Heart left ventricle (tissue), 16 donors: Measurements from ENCODE around the gene MEGF11. TPM values are rescaled to one million over a fixed set of nuclear protein-coding genes. Genes with fewer than 3 reads are reported as not detected.

ENCODE experiments used
- ATAC-seq, 4 donors: fragments of 200-7000 bp; cut with Tn5 transposase; one replicate each; pipeline ENCODE4 v1.9.1; 2020 to 2022; ENCODE audit warnings: moderate library complexity in 4 of 4, mild to moderate bottlenecking in 3 of 4, moderate number of reproducible peaks in 1 of 4
- DNase-seq, 5 donors: peaks; one replicate each; pipeline ENCODE4 v3.0.0-alpha.2; 2020
- H3K27ac ChIP-seq, 12 donors: fragments of 200-600 bp; sonication (generic) in 4 of 12; one replicate each; pipeline versions ENCODE4 v1.5.0 to v1.8.0; 2016 to 2022; ENCODE audit warnings: mild to moderate bottlenecking in 2 of 12
- H3K27me3 ChIP-seq, 9 donors: fragments of 200-600 bp; sonication (generic) in 2 of 9; one replicate each; pipeline versions ENCODE4 v1.5.1 to v1.8.0; 2016 to 2022; ENCODE audit warnings: mild to moderate bottlenecking in 3 of 9
- H3K36me3 ChIP-seq, 9 donors: fragments of 200-600 bp; sonication (generic) in 2 of 9; one replicate each; pipeline versions ENCODE4 v1.5.0 to v1.8.0; 2018 to 2022; ENCODE audit warnings: mild to moderate bottlenecking in 2 of 9
- H3K4me1 ChIP-seq, 12 donors: fragments of 200-600 bp; sonication (generic) in 4 of 12; one replicate each; pipeline versions ENCODE4 v1.5.0 to v1.8.0; 2016 to 2022; ENCODE audit warnings: mild to moderate bottlenecking in 3 of 12
- H3K4me3 ChIP-seq, 12 donors: fragments of 200-600 bp; sonication (generic) in 4 of 12; one replicate each; pipeline versions ENCODE4 v1.5.0 to v1.8.0; 2017 to 2022; ENCODE audit warnings: mild to moderate bottlenecking in 9 of 12, moderate library complexity in 4 of 12
- H3K9me3 ChIP-seq, 12 donors: fragments of 200-600 bp; sonication (generic) in 4 of 12; one replicate each; pipeline versions ENCODE4 v1.5.0 to v1.8.0; 2016 to 2022; ENCODE audit warnings: mild to moderate bottlenecking in 1 of 12
- POLR2A ChIP-seq, 2 donors: fragments of 450-650 bp; IDR thresholded peaks; one replicate each; pipeline ENCODE4 v1.6.1; 2017; ENCODE audit warnings: antibody characterized with exemption in 2 of 2, mild to moderate bottlenecking in 2 of 2, moderate library complexity in 2 of 2
- WGBS, 4 donors: extraction: QIAGEN DNeasy Blood & Tissue Kit in 2 of 4; methylation state at CpG; one replicate each; pipeline versions ENCODE4 v1.1.5 to v1.1.7; 2013 to 2018; 5-methylcytosine and 5-hydroxymethylcytosine counted together
- intact Hi-C, 10 donors: fragments of 100-400 bp; cut with DNase I; formaldehyde crosslinking; loops; one replicate each; pipeline versions ENCODE4 v1.11.1 to v1.14.2; 2022
- polyA plus RNA-seq, 2 donors: library from polyadenylated mRNA; stranded (reverse); fragments of 200-250 nt; gene quantifications; one replicate each; pipeline ENCODE4 v1.2.3, GENCODE V29; 2013
- total RNA-seq, 9 donors: library from RNA; depleted of rRNA in 2 of 9; stranded (reverse); fragments of >200 nt in 2 of 9; fragmentation: NEBNext Ultra II Directional in 3 of 9; extraction: Animal tissue kit (Norgen Biotek cat#: 25700) in 3 of 9; gene quantifications; one replicate each; pipeline versions ENCODE4 v1.1.0 to v1.2.4, GENCODE V29; 2016 to 2023
- TF ChIP-seq, protein P1 (sequence below), 12 donors: fragments of 200-600 bp; sonication (generic) in 4 of 12; IDR thresholded peaks; one replicate each; pipeline versions ENCODE4 v1.5.0 to v1.8.0; 2018 to 2022; ENCODE audit warnings: antibody characterized with exemption in 12 of 12, mild to moderate bottlenecking in 5 of 12
- donor health status: ischemic (EF 13 %, LVEDD 7.1; RV severe dilation, severe dysfunction).
- donor health status: healthy with polysubstance abuse.
- donor health status: DM: no; HTN: yes; CAD: no.
- donor health status: DM: no; HTN: no; CAD: no.
- donor health status: ischemic (EF 25% LVEDD 6.9; RV normal size, moderate dysfunction).
- donor health status: ischemic (EF 25% LVEDD 5.7; RV mildly dilated, moderate dysfunction).
- donor health status: healthy.
- donor health status: DM: yes; HTN: yes; CAD: no.
- donor health status: ischemic (EF 35%, LVEDD 5.7; RV mildly dilated, moderate dysfunction).
- donor health status: nonischemic (EF 11% LVEDD 7.7; RV severe dilation, severe dysfunction).
- donor health status: DM: yes; HTN: yes; CAD: no.
- donor health status: PGD.
- donor health status: ischemic (EF 29% LVEDD 5.4; RV normal size, mild dysfunction).
- donor health status: nonischemic (EF 23%, LVEDD 6.1; RV moderate dilation, normal function).

The MEGF11 gene
- total and polyA plus RNA-seq, 11 donors, result 0.07 TPM; not detected in 10

DNA sequence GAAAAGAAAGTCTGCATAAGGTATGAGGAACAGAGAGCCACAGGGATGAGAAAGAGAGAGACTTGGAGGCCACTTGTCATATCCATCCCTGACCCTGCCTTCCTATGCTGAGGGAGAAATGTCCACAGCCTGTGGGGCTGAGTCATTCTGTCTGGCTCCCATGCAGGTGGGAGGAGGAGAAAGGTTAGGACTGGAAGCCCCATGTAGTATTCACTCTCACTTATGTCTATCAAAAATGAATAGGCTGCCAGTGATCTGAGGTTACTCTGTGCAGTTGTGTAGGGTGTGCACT, 313.0 kb downstream of the MEGF11 start:
- ATAC-seq, result peak; percentile 18 to 63 (median 40)
- intact Hi-C loops, result no loop called here
- DNase-seq, result no peak

DNA sequence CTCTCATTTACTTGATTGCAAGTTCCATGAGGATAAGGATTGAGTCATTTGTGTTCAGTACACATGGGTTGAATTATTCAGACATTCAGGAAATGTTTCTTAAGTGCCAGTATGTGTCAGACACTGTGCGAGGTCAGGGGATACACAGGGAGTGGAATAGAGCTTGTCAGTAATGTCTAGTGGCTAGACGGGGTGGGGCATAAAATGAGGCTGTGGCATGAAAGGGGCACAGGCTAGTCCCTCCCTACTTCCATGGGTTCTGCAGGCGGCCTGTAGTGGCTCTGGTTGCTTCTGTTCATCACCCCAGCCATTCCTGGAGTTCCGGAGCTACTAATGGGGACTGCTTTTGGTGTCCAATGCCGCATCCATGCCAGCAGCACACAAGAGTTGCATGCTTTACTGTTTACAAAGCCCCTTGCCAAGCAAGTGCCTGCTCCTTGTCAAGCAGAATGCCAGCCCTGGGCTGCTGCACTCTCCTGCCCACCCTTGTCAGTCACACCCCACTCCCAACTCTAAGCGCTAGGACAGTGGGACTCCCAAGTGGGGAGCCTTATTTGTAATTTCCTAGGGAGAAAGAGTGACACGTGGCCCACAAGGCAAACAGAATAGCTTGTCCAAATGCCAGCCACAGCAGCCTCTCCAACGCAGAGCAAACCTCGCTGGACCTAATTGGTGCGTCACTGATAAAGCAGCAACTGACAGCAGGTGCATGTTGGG, 313.5 kb downstream of the MEGF11 start:
- Histone ChIP-seq H3K4me3 (no peak overlapping the region), H3K9me3 (no peaks in the 10 kb centered on the region), H3K36me3 (no peaks in the 10 kb centered on the region), H3K27ac (peak overlapping the region in 10 of 12 donors; percentile 8 to 61 (median 34)), H3K4me1 (peaks cover 0 to 25% (median 8%) of the 10 kb centered on the region in 12 donors), H3K27me3 (no peaks in the 10 kb centered on the region)
- peak; percentile 65 to 88 (median 82) for ATAC-seq
- DNase-seq, result peak in 4 of 5 donors; percentile 41 to 77 (median 44)
- intact Hi-C loops, result no loop called here
- WGBS, 4 donors, result 44 to 51% (median 49%) methylated on average over 10 of the region's 10 CpGs
- TF ChIP-seq, protein P1, sequence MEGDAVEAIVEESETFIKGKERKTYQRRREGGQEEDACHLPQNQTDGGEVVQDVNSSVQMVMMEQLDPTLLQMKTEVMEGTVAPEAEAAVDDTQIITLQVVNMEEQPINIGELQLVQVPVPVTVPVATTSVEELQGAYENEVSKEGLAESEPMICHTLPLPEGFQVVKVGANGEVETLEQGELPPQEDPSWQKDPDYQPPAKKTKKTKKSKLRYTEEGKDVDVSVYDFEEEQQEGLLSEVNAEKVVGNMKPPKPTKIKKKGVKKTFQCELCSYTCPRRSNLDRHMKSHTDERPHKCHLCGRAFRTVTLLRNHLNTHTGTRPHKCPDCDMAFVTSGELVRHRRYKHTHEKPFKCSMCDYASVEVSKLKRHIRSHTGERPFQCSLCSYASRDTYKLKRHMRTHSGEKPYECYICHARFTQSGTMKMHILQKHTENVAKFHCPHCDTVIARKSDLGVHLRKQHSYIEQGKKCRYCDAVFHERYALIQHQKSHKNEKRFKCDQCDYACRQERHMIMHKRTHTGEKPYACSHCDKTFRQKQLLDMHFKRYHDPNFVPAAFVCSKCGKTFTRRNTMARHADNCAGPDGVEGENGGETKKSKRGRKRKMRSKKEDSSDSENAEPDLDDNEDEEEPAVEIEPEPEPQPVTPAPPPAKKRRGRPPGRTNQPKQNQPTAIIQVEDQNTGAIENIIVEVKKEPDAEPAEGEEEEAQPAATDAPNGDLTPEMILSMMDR (IDR thresholded peaks at IDR 0.05), result no peak
- no peak for TF ChIP-seq POLR2A (IDR thresholded peaks at IDR 0.05)

More for the DNA sequence above, 313.0 kb downstream of the MEGF11 start:
- Histone ChIP-seq H3K4me3 (no peak overlapping the region), H3K27me3 (no peaks in the 10 kb centered on the region), H3K4me1 (peaks cover 0 to 25% (median 8%) of the 10 kb centered on the region in 12 donors), H3K36me3 (no peaks in the 10 kb centered on the region), H3K9me3 (no peaks in the 10 kb centered on the region), H3K27ac (peak overlapping the region in 9 of 12 donors; percentile 3 to 55 (median 34))
- no peak for TF ChIP-seq POLR2A (IDR thresholded peaks at IDR 0.05)
- TF ChIP-seq, protein P1 (IDR thresholded peaks at IDR 0.05), result no peak

DNA sequence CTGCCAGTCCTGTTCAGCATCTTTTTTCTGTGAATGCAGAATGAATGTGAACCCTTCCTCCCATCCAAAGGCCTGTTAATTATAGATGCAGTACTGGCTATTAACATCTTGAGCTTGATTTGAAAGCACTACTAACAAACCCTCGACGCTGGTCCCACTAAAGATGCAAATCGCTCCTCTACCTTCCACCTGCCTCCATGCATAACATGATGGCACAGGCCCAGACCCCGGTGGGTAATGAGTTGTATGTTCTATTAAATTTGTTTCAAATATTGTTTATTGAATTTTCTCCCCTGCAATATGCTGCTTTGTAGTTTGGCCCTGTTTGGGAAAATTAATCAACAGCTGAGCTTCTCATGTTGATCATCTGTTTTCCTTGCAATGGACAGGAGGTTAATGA, 314.9 kb downstream of the MEGF11 start:
- Histone ChIP-seq H3K9me3 (no peaks in the 10 kb centered on the region), H3K27ac (no peak overlapping the region), H3K4me1 (peaks cover 0 to 25% (median 8%) of the 10 kb centered on the region in 12 donors), H3K27me3 (no peaks in the 10 kb centered on the region), H3K4me3 (no peak overlapping the region), H3K36me3 (no peaks in the 10 kb centered on the region)
- no peak for ATAC-seq
- WGBS, 4 donors, result 85 to 94% (median 89%) methylated on average over 4 of the region's 4 CpGs
- intact Hi-C loops, result no loop called here
- TF ChIP-seq, protein P1 (IDR thresholded peaks at IDR 0.05), result no peak
- TF ChIP-seq POLR2A (IDR thresholded peaks at IDR 0.05), result no peak
- no peak for DNase-seq

DNA sequence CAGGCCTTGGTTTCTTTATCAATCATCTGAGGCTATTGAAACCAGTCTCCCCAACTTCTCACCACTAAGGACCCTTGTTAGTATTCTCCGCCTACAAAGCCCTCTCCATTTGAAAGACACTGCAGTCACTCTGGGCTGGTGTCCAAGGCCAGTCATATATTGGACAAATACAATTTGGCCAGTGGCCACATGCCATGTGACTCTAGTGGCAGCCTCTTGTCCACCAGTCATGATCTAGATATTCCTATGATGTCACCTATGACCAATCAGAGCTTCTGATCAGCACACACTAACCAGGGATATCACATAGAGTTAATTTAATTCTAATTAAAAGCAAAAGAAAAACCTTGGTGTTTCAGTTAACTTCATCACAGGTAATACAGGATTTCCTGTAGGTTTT, 316.1 kb downstream of the MEGF11 start:
- no peak for TF ChIP-seq POLR2A (IDR thresholded peaks at IDR 0.05)
- TF ChIP-seq, protein P1 (IDR thresholded peaks at IDR 0.05), result no peak
- DNase-seq (peak in 1 of 5 donors; percentile 43), ATAC-seq (no peak)
- WGBS, 4 donors, result 89 to 94% (median 91%) methylated on average over 1 of the region's 1 CpG
- Histone ChIP-seq H3K27me3 (no peaks in the 10 kb centered on the region), H3K4me1 (peaks cover 0 to 25% (median 8%) of the 10 kb centered on the region in 12 donors), H3K4me3 (no peak overlapping the region), H3K27ac (no peak overlapping the region), H3K36me3 (no peaks in the 10 kb centered on the region), H3K9me3 (no peaks in the 10 kb centered on the region)
- intact Hi-C loops, result no loop called here
